WTC11 (cell line): Measurements from ENCODE around the gene ZNF490. TPM values are rescaled to one million over a fixed set of nuclear protein-coding genes. Genes with fewer than 3 reads are reported as not detected.

Source experiments
- ATAC-seq: fragments of 200-7000 bp; cut with Tn5 transposase; 2 replicates; pipeline ENCODE4 v1.10.0; 2021; ENCODE audit warnings: mild to moderate bottlenecking, moderate library complexity
- CTCF ChIA-PET: fragments of 300-600 bp; sonication (Branson Sonifier 250); formaldehyde crosslinking; loops from one replicate; lab custom pipeline; 2021; ENCODE audit warnings: antibody characterized with exemption; lab: Charles Lee
- POLR2A ChIA-PET: fragments of 350-600 bp; sonication (Branson Sonifier 250); formaldehyde crosslinking; loops from one replicate; lab custom pipeline; 2021; ENCODE audit warnings: antibody characterized with exemption; lab: Charles Lee
- DNase-seq: peaks from one replicate; pipeline ENCODE4 v3.0.0; 2021; ENCODE audit warnings: low spot score
- H3K27ac Mint-ChIP-seq: 2 replicates; pipeline ENCODE4 v1.8.0; 2021; ENCODE audit warnings: mixed read lengths
- H3K27me3 Mint-ChIP-seq: 2 replicates; pipeline ENCODE4 v1.8.0; 2021; ENCODE audit warnings: low read depth, mild to moderate bottlenecking, moderate library complexity, mixed read lengths
- H3K36me3 Mint-ChIP-seq: 2 replicates; pipeline ENCODE4 v1.8.0; 2021; ENCODE audit warnings: mixed read lengths
- H3K4me1 Mint-ChIP-seq: 2 replicates; pipeline ENCODE4 v1.8.0; 2022; ENCODE audit warnings: mixed read lengths
- H3K4me3 Mint-ChIP-seq: 2 replicates; pipeline ENCODE4 v1.8.0; 2021; ENCODE audit warnings: mild to moderate bottlenecking, moderate library complexity, mixed read lengths
- H3K9me3 Mint-ChIP-seq: 2 replicates; pipeline ENCODE4 v1.8.0; 2021; ENCODE audit warnings: mixed read lengths
- ATF1 ChIP-seq: sonication (generic); formaldehyde crosslinking; IDR thresholded peaks from 2 replicates; pipeline ENCODE4 v1.8.1; 2023; ENCODE audit warnings: mild to moderate bottlenecking, moderate library complexity, missing genetic modification reagents
- CBFB ChIP-seq: sonication (generic); formaldehyde crosslinking; IDR thresholded peaks from 2 replicates; pipeline ENCODE4 v1.8.1; 2022; ENCODE audit warnings: mild to moderate bottlenecking, low read depth, missing genetic modification reagents
- ESRRA ChIP-seq: sonication (generic); formaldehyde crosslinking; IDR thresholded peaks from 2 replicates; pipeline ENCODE4 v1.8.1; 2022; ENCODE audit warnings: mild to moderate bottlenecking, missing genetic modification reagents, borderline replicate concordance
- FOXP1 ChIP-seq: sonication (generic); formaldehyde crosslinking; IDR thresholded peaks from 2 replicates; pipeline ENCODE4 v1.8.0; 2022; ENCODE audit warnings: missing genetic modification reagents, mild to moderate bottlenecking, moderate library complexity, borderline replicate concordance
- GABPB1 ChIP-seq: sonication (generic); formaldehyde crosslinking; IDR thresholded peaks from 2 replicates; pipeline ENCODE4 v1.8.1; 2023; ENCODE audit warnings: mild to moderate bottlenecking, missing genetic modification reagents
- GRHL2 ChIP-seq: fragments of 250-450 bp; sonication (Bioruptor Pico); IDR thresholded peaks from 2 replicates; pipeline ENCODE4 v1.8.0; 2022; ENCODE audit warnings: mild to moderate bottlenecking, moderate library complexity; ENCODE audit not compliant: insufficient replicate concordance, severe bottlenecking
- HMGA2 ChIP-seq: fragments of 250-450 bp; sonication (Bioruptor Pico); IDR thresholded peaks from 2 replicates; pipeline ENCODE4 v1.4.0; 2021; ENCODE audit warnings: mild to moderate bottlenecking, moderate library complexity
- IRF2 ChIP-seq: sonication (generic); formaldehyde crosslinking; IDR thresholded peaks from 2 replicates; pipeline ENCODE4 v1.8.0; 2022; ENCODE audit warnings: low read depth, missing genetic modification reagents, borderline replicate concordance
- JAZF1 ChIP-seq: fragments of 250-450 bp; sonication (Bioruptor Pico); IDR thresholded peaks from 2 replicates; pipeline ENCODE4 v1.9.0; 2021; ENCODE audit warnings: moderate library complexity, mild to moderate bottlenecking, inconsistent platforms
- MLX ChIP-seq: sonication (generic); formaldehyde crosslinking; IDR thresholded peaks from 2 replicates; pipeline ENCODE4 v1.8.1; 2023; ENCODE audit warnings: mild to moderate bottlenecking, missing genetic modification reagents, moderate library complexity
- NFATC4 ChIP-seq: fragments of 250-450 bp; sonication (Bioruptor Pico); IDR thresholded peaks from 2 replicates; pipeline ENCODE4 v1.9.0; 2021; ENCODE audit warnings: mild to moderate bottlenecking
- NFE2L1 ChIP-seq: sonication (generic); formaldehyde crosslinking; IDR thresholded peaks from 2 replicates; pipeline ENCODE4 v1.8.1; 2023; ENCODE audit warnings: missing genetic modification reagents
- NFYB ChIP-seq: sonication (generic); formaldehyde crosslinking; conservative IDR thresholded peaks from 2 replicates; pipeline ENCODE4 v1.8.0; 2022; ENCODE audit warnings: low read depth, missing genetic modification reagents
- SMAD4 ChIP-seq: sonication (generic); formaldehyde crosslinking; IDR thresholded peaks from 2 replicates; pipeline ENCODE4 v1.8.0; 2022; ENCODE audit warnings: mild to moderate bottlenecking, missing genetic modification reagents
- SOX15 ChIP-seq: fragments of 250-450 bp; sonication (Bioruptor Pico); IDR thresholded peaks from 2 replicates; pipeline ENCODE4 v1.9.0; 2021; ENCODE audit warnings: mild to moderate bottlenecking
- SP1 ChIP-seq: sonication (generic); formaldehyde crosslinking; conservative IDR thresholded peaks from 2 replicates; pipeline ENCODE4 v1.8.1; 2022; ENCODE audit warnings: missing genetic modification reagents
- TEAD4 ChIP-seq: sonication (generic); formaldehyde crosslinking; IDR thresholded peaks from 2 replicates; pipeline ENCODE4 v1.8.0; 2022; ENCODE audit warnings: mild to moderate bottlenecking, missing genetic modification reagents
- ZBTB43 ChIP-seq: sonication (generic); formaldehyde crosslinking; IDR thresholded peaks from 2 replicates; pipeline ENCODE4 v1.8.1; 2023; ENCODE audit warnings: mild to moderate bottlenecking, missing genetic modification reagents
- ZNF317 ChIP-seq: sonication (generic); formaldehyde crosslinking; IDR thresholded peaks from 2 replicates; pipeline ENCODE4 v1.8.1; 2023; ENCODE audit warnings: low read depth, mild to moderate bottlenecking, moderate library complexity, missing genetic modification reagents, borderline replicate concordance
- ZNF396 ChIP-seq: fragments of 250-450 bp; sonication (Bioruptor Pico); IDR thresholded peaks from 2 replicates; pipeline ENCODE4 v1.8.0; 2021; ENCODE audit warnings: mild to moderate bottlenecking, moderate library complexity, borderline replicate concordance
- ZNF423 ChIP-seq: fragments of 250-450 bp; sonication (Bioruptor Pico); IDR thresholded peaks from 2 replicates; pipeline ENCODE4 v2.1.2; 2022; ENCODE audit warnings: mild to moderate bottlenecking, moderate library complexity
- ZSCAN18 ChIP-seq: fragments of 250-450 bp; sonication (Bioruptor Pico); IDR thresholded peaks from 2 replicates; pipeline ENCODE4 v2.1.2; 2022; ENCODE audit warnings: mild to moderate bottlenecking, moderate library complexity
- total RNA-seq: library from RNA; stranded (reverse); gene quantifications from 3 replicates; pipeline ENCODE4 v1.2.3, GENCODE V29; 2021
- TF ChIP-seq, protein P1 (sequence below): sonication (generic); formaldehyde crosslinking; IDR thresholded peaks from 2 replicates; pipeline ENCODE4 v1.8.1; 2022; ENCODE audit warnings: mild to moderate bottlenecking, moderate library complexity, missing genetic modification reagents
- TF ChIP-seq, protein P2 (sequence below): fragments of 250-450 bp; sonication (Bioruptor Pico); IDR thresholded peaks from 2 replicates; pipeline ENCODE4 v1.9.0; 2021; ENCODE audit warnings: moderate library complexity, mild to moderate bottlenecking, inconsistent platforms, borderline replicate concordance
- TF ChIP-seq, protein P3 (sequence below): sonication (generic); formaldehyde crosslinking; IDR thresholded peaks from 2 replicates; pipeline ENCODE4 v1.8.1; 2022; ENCODE audit warnings: missing genetic modification reagents, borderline replicate concordance
- TF ChIP-seq, protein P4 (sequence below): sonication (generic); formaldehyde crosslinking; IDR thresholded peaks from 2 replicates; pipeline ENCODE4 v1.8.1; 2023; ENCODE audit warnings: mild to moderate bottlenecking, missing genetic modification reagents
- TF ChIP-seq, protein P5 (sequence below): sonication (generic); formaldehyde crosslinking; IDR thresholded peaks from 2 replicates; pipeline ENCODE4 v1.8.1; 2022; ENCODE audit warnings: low read depth, mild to moderate bottlenecking, moderate library complexity, missing genetic modification reagents, borderline replicate concordance
- TF ChIP-seq, protein P6 (sequence below): sonication (generic); formaldehyde crosslinking; conservative IDR thresholded peaks from 2 replicates; pipeline ENCODE4 v1.8.1; 2022; ENCODE audit warnings: mild to moderate bottlenecking, missing genetic modification reagents

Gene ZNF490
- total RNA-seq, 1 experiment from 2014 or later, result 7.3 TPM

DNA sequence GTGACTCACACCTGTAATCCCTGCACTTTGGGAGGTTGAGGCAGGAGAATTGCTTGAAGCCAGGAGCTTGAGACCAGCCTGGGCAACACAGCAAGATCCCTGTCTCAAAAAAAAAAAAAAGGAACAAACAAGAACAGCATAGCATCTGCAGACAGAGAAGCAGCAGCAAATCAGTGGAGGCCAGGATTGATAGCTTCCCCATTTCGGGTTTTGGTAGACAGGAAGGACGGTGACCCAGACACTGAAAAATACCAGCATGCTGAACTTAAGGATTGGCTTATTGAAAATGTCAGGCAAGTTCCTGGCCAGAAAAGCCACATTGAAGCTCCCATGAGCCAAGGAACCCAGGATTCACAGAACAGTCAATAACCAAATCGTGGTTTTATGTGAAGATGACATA is 3.0 kb downstream of the ZNF490 start:
- H3K27me3 Mint-ChIP-seq, result no peaks in the 10 kb centered on the region
- ATAC-seq, result no peak
- H3K4me1 Mint-ChIP-seq, result peaks cover 3% of the 10 kb centered on the region
- H3K9me3 Mint-ChIP-seq, result no peaks in the 10 kb centered on the region
- H3K4me3 Mint-ChIP-seq, result no peak overlapping the region
- no peak for DNase-seq
- CTCF ChIA-PET, result interaction anchor here (1.1 kb wide), 1 partner anchor 32 kb away, joined by 3 read pairs; no protein-coding TSS in a partner anchor
- TF ChIP-seq ZBTB43 (CRISPR knock-in tag) (no peak), JAZF1 (CRISPR knock-in tag) (no peak), HMGA2 (CRISPR knock-in tag) (no peak), ZSCAN18 (no peak), NFATC4 (CRISPR knock-in tag) (no peak), SOX15 (CRISPR knock-in tag) (no peak), SMAD4 (no peak), CBFB (CRISPR knock-in tag) (no peak), SP1 (CRISPR knock-in tag) (no peak), IRF2 (no peak), NFE2L1 (CRISPR knock-in tag) (no peak), ZNF423 (CRISPR knock-in tag) (no peak), ATF1 (no peak), GRHL2 (CRISPR knock-in tag) (no peak), NFYB (CRISPR knock-in tag) (no peak), ZNF317 (CRISPR knock-in tag) (no peak)
- TF ChIP-seq, protein P1, sequence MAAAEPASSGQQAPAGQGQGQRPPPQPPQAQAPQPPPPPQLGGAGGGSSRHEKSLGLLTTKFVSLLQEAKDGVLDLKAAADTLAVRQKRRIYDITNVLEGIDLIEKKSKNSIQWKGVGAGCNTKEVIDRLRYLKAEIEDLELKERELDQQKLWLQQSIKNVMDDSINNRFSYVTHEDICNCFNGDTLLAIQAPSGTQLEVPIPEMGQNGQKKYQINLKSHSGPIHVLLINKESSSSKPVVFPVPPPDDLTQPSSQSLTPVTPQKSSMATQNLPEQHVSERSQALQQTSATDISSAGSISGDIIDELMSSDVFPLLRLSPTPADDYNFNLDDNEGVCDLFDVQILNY (CRISPR knock-in tag), result no peak
- TF ChIP-seq, protein P2, sequence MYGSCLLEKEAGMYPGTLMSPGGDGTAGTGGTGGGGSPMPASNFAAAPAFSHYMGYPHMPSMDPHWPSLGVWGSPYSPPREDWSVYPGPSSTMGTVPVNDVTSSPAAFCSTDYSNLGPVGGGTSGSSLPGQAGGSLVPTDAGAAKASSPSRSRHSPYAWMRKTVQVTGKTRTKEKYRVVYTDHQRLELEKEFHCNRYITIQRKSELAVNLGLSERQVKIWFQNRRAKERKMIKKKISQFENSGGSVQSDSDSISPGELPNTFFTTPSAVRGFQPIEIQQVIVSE, result no peak
- TF ChIP-seq, protein P3, sequence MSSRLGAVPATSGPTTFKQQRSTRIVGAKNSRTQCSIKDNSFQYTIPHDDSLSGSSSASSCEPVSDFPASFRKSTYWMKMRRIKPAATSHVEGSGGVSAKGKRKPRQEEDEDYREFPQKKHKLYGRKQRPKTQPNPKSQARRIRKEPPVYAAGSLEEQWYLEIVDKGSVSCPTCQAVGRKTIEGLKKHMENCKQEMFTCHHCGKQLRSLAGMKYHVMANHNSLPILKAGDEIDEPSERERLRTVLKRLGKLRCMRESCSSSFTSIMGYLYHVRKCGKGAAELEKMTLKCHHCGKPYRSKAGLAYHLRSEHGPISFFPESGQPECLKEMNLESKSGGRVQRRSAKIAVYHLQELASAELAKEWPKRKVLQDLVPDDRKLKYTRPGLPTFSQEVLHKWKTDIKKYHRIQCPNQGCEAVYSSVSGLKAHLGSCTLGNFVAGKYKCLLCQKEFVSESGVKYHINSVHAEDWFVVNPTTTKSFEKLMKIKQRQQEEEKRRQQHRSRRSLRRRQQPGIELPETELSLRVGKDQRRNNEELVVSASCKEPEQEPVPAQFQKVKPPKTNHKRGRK, result no peak
- TF ChIP-seq, protein P4, sequence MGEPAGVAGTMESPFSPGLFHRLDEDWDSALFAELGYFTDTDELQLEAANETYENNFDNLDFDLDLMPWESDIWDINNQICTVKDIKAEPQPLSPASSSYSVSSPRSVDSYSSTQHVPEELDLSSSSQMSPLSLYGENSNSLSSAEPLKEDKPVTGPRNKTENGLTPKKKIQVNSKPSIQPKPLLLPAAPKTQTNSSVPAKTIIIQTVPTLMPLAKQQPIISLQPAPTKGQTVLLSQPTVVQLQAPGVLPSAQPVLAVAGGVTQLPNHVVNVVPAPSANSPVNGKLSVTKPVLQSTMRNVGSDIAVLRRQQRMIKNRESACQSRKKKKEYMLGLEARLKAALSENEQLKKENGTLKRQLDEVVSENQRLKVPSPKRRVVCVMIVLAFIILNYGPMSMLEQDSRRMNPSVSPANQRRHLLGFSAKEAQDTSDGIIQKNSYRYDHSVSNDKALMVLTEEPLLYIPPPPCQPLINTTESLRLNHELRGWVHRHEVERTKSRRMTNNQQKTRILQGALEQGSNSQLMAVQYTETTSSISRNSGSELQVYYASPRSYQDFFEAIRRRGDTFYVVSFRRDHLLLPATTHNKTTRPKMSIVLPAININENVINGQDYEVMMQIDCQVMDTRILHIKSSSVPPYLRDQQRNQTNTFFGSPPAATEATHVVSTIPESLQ (CRISPR knock-in tag), result no peak
- TF ChIP-seq, all 79 proteins: peak for 0
- peaks cover 10% of the 10 kb centered on the region; the same call in 1 of the 2 replicates for H3K36me3 Mint-ChIP-seq
- H3K27ac Mint-ChIP-seq, result no peak overlapping the region
- POLR2A ChIA-PET, result no interaction called here

GRCh38 chr19:12606796-12607195 is 3.8 kb downstream of the ZNF490 start:
- POLR2A ChIA-PET, result no interaction called here
- Mint-ChIP-seq H3K27ac (no peak overlapping the region), H3K4me1 (peaks cover 3% of the 10 kb centered on the region)
- no peak for TF ChIP-seq FOXP1 (CRISPR knock-in tag)
- no peak for TF ChIP-seq ZNF423 (CRISPR knock-in tag)
- no peak for TF ChIP-seq GABPB1 (CRISPR knock-in tag)
- TF ChIP-seq, protein P5, sequence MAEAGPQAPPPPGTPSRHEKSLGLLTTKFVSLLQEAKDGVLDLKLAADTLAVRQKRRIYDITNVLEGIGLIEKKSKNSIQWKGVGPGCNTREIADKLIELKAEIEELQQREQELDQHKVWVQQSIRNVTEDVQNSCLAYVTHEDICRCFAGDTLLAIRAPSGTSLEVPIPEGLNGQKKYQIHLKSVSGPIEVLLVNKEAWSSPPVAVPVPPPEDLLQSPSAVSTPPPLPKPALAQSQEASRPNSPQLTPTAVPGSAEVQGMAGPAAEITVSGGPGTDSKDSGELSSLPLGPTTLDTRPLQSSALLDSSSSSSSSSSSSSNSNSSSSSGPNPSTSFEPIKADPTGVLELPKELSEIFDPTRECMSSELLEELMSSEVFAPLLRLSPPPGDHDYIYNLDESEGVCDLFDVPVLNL, result no peak
- TF ChIP-seq, protein P6, sequence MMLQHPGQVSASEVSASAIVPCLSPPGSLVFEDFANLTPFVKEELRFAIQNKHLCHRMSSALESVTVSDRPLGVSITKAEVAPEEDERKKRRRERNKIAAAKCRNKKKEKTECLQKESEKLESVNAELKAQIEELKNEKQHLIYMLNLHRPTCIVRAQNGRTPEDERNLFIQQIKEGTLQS (CRISPR knock-in tag), result no peak
- no peak for TF ChIP-seq MLX (CRISPR knock-in tag)
- TF ChIP-seq ZNF396 (CRISPR knock-in tag), result no peak
- TF ChIP-seq NFYB (CRISPR knock-in tag), result no peak
- TF ChIP-seq ESRRA (CRISPR knock-in tag), result no peak
- TF ChIP-seq TEAD4 (CRISPR knock-in tag), result no peak

More at GRCh38 chr19:12606796-12607195, 3.8 kb downstream of the ZNF490 start:
- DNase-seq (no peak), ATAC-seq (no peak)
- CTCF ChIA-PET, result interaction anchor here (1.1 kb wide), 1 partner anchor 33 kb away, joined by 3 read pairs; no protein-coding TSS in a partner anchor
- no peaks in the 10 kb centered on the region for H3K9me3 Mint-ChIP-seq
- no peaks in the 10 kb centered on the region for H3K27me3 Mint-ChIP-seq
- no peak overlapping the region for H3K4me3 Mint-ChIP-seq
- peaks cover 14% of the 10 kb centered on the region; the same call in 1 of the 2 replicates for H3K36me3 Mint-ChIP-seq
